ENCODE results near the gene NAGPA.
"Not testable (repeated sequence)": the region's sequence is repeated elsewhere in the genome, so short reads cannot be mapped to it uniquely, and the experiment has no call there.

NAGPA gene

GRCh38 chr16:5059386-5060072 is 25.8 kb upstream of the NAGPA start:
- no peak for DNase-seq

GRCh38 chr16:5058476-5058875 is 24.7 kb upstream of the NAGPA start:
- DNase-seq = no peak

GRCh38 chr16:5056352-5056751 is 22.6 kb upstream of the NAGPA start:
- DNase-seq = no peak

GRCh38 chr16:5054876-5055865 is 21.4 kb upstream of the NAGPA start:
- DNase-seq = no peak

GRCh38 chr16:5046914-5047313 is 13.2 kb upstream of the NAGPA start:
- DNase-seq = no peak

GRCh38 chr16:5045499-5046115 is 11.9 kb upstream of the NAGPA start:
- DNase-seq = no peak

- not testable (repeated sequence) for DNase-seq
Observed at GRCh38 chr16:5044581-5044980, 10.8 kb upstream of the NAGPA start.

GRCh38 chr16:5044011-5044540 is 10.3 kb upstream of the NAGPA start:
- DNase-seq = no peak

- DNase-seq = no peak
Observed at GRCh38 chr16:5042574-5043171, 8.9 kb upstream of the NAGPA start.

- no peak for DNase-seq
Observed at GRCh38 chr16:5041600-5042133, 7.9 kb upstream of the NAGPA start.

GRCh38 chr16:5040451-5040850 is 6.7 kb upstream of the NAGPA start:
- DNase-seq = no peak

GRCh38 chr16:5036228-5037156 is 2.8 kb upstream of the NAGPA start:
- DNase-seq = no peak

GRCh38 chr16:5035909-5036227 is 2.1 kb upstream of the NAGPA start:
- DNase-seq = no peak

- DNase-seq = no peak
Observed at GRCh38 chr16:5034167-5034523, 410 bp upstream of the NAGPA start.

- DNase-seq = no peak
Observed at GRCh38 chr16:5032748-5033167, 977 bp downstream of the NAGPA start.

GRCh38 chr16:5031601-5032000 is 2.1 kb downstream of the NAGPA start:
- no peak for DNase-seq

GRCh38 chr16:5030251-5030870 is 3.4 kb downstream of the NAGPA start:
- DNase-seq = no peak

- DNase-seq = no peak
Observed at GRCh38 chr16:5028950-5029475, 4.7 kb downstream of the NAGPA start.

- DNase-seq = no peak
Observed at GRCh38 chr16:5027575-5028235, 6.0 kb downstream of the NAGPA start.

- DNase-seq = no peak
Observed at GRCh38 chr16:5027086-5027485, 6.6 kb downstream of the NAGPA start.

All from NCI-H1436 (cell line).